Suprapubic skin (tissue), 4 donors: ENCODE results near the gene WNK4. TPM values are rescaled to one million over a fixed set of nuclear protein-coding genes. Genes with fewer than 3 reads are reported as not detected.

Source experiments
- DNase-seq, 2 donors: peaks; one replicate each; pipeline ENCODE4 v3.0.0-alpha.2; 2019; ENCODE audit warnings: low spot score in 2 of 2
- H3K27ac ChIP-seq: fragments of 200-600 bp; sonication (generic); one replicate; pipeline ENCODE4 v1.5.1; 2019
- H3K27me3 ChIP-seq: fragments of 200-600 bp; sonication (generic); one replicate; pipeline ENCODE4 v1.5.1; 2019
- H3K36me3 ChIP-seq: fragments of 200-600 bp; sonication (generic); one replicate; pipeline ENCODE4 v1.5.1; 2019
- H3K4me1 ChIP-seq: fragments of 200-600 bp; sonication (generic); one replicate; pipeline ENCODE4 v1.5.1; 2019
- H3K4me3 ChIP-seq: fragments of 200-600 bp; sonication (generic); one replicate; pipeline ENCODE4 v1.5.1; 2019; ENCODE audit warnings: mild to moderate bottlenecking
- H3K9me3 ChIP-seq: fragments of 200-600 bp; sonication (generic); one replicate; pipeline ENCODE4 v1.5.1; 2019
- CTCF ChIP-seq, 2 donors: fragments of 200-600 bp in 1 of 2; fragments of 450-650 bp in 1 of 2; sonication (generic) in 1 of 2; IDR thresholded peaks; one replicate each; pipeline ENCODE4 v1.5.1; 2016 to 2019; ENCODE audit warnings: antibody characterized with exemption in 2 of 2, mild to moderate bottlenecking in 1 of 2, moderate library complexity in 1 of 2
- EP300 ChIP-seq: sonication (generic); formaldehyde crosslinking; IDR thresholded peaks from one replicate; pipeline ENCODE4 v1.6.1; 2017; ENCODE audit warnings: antibody characterized with exemption
- POLR2A ChIP-seq, 2 donors: fragments of 450-650 bp; IDR thresholded peaks; one replicate each; pipeline ENCODE4 v1.6.1; 2017; ENCODE audit warnings: antibody characterized with exemption in 2 of 2, mild to moderate bottlenecking in 2 of 2, moderate library complexity in 2 of 2
- POLR2AphosphoS5 ChIP-seq, 3 donors: sonication (generic); formaldehyde crosslinking; IDR thresholded peaks; one replicate each; pipeline ENCODE4 v1.6.1; 2017; ENCODE audit warnings: antibody characterized with exemption in 3 of 3
- WGBS: methylation state at CpG from one replicate; pipeline ENCODE4 v1.1.5; 2018; 5-methylcytosine and 5-hydroxymethylcytosine counted together
- total RNA-seq, 4 donors: library from RNA; depleted of rRNA; stranded (reverse); fragments of >200 nt; gene quantifications; one replicate each; pipeline ENCODE4 v1.1.0, GENCODE V29; 2016

WNK4 gene
- total RNA-seq, 4 donors from 2014 or later: 0.40 to 1.1 (median 0.98) TPM; not detected in 1

- Histone ChIP-seq H3K27ac (peak overlapping the region; percentile 87), H3K4me1 (peaks cover 29% of the 10 kb centered on the region), H3K9me3 (no peaks in the 10 kb centered on the region), H3K36me3 (peaks cover 37% of the 10 kb centered on the region), H3K27me3 (no peaks in the 10 kb centered on the region), H3K4me3 (peak overlapping the region; percentile 98)
- DNase-seq: no peak
- 20% methylated on average over 5 of the region's 18 CpGs for WGBS
- TF ChIP-seq POLR2A (IDR thresholded peaks at IDR 0.05) (no peak), POLR2AphosphoS5 (IDR thresholded peaks at IDR 0.05) (no peak), CTCF (IDR thresholded peaks at IDR 0.05) (no peak), EP300 (no peak)
Observed at GRCh38 chr17:42833767-42834422, 53.5 kb downstream of the WNK4 start.

- H3K36me3 ChIP-seq: peaks cover 55% of the 10 kb centered on the region
Observed at GRCh38 chr17:42835732-42836131, 55.3 kb downstream of the WNK4 start.

GRCh38 chr17:42841975-42842685, 61.7 kb downstream of the WNK4 start:
- Histone ChIP-seq H3K36me3 (peaks cover 84% of the 10 kb centered on the region), H3K9me3 (no peaks in the 10 kb centered on the region), H3K27ac (no peak overlapping the region), H3K27me3 (no peaks in the 10 kb centered on the region), H3K4me3 (no peak overlapping the region), H3K4me1 (peaks cover 11% of the 10 kb centered on the region)
- TF ChIP-seq POLR2A (IDR thresholded peaks at IDR 0.05) (no peak), EP300 (no peak), POLR2AphosphoS5 (IDR thresholded peaks at IDR 0.05) (no peak), CTCF (IDR thresholded peaks at IDR 0.05) (no peak)
- 72% methylated on average over 11 of the region's 11 CpGs for WGBS
- no peak for DNase-seq

More at GRCh38 chr17:42835732-42836131, 55.3 kb downstream of the WNK4 start:
- TF ChIP-seq CTCF (IDR thresholded peaks at IDR 0.05) (no peak), POLR2AphosphoS5 (IDR thresholded peaks at IDR 0.05) (no peak), POLR2A (IDR thresholded peaks at IDR 0.05) (no peak), EP300 (no peak)
- Histone ChIP-seq H3K4me3 (no peak overlapping the region), H3K27me3 (no peaks in the 10 kb centered on the region), H3K27ac (no peak overlapping the region), H3K9me3 (no peaks in the 10 kb centered on the region), H3K4me1 (peaks cover 29% of the 10 kb centered on the region)
- DNase-seq: no peak
- 95% methylated on average over 6 of the region's 6 CpGs for WGBS

- Histone ChIP-seq H3K4me3 (no peak overlapping the region), H3K4me1 (peaks cover 13% of the 10 kb centered on the region), H3K27me3 (no peaks in the 10 kb centered on the region), H3K36me3 (peaks cover 71% of the 10 kb centered on the region), H3K9me3 (no peaks in the 10 kb centered on the region), H3K27ac (no peak overlapping the region)
- TF ChIP-seq POLR2AphosphoS5 (IDR thresholded peaks at IDR 0.05) (no peak), CTCF (IDR thresholded peaks at IDR 0.05) (peak; percentile 67 to 83)
- 28% methylated on average over 6 of the region's 6 CpGs for WGBS
- DNase-seq: no peak
Observed at GRCh38 chr17:42843358-42843934, 63.0 kb downstream of the WNK4 start.

- H3K9me3 ChIP-seq: no peaks in the 10 kb centered on the region
- TF ChIP-seq POLR2AphosphoS5 (IDR thresholded peaks at IDR 0.05) (no peak), CTCF (IDR thresholded peaks at IDR 0.05) (no peak), POLR2A (IDR thresholded peaks at IDR 0.05) (no peak), EP300 (no peak)
- WGBS: 52% methylated on average over 4 of the region's 4 CpGs
- H3K27ac ChIP-seq: no peak within 1 kb of the TSS
- H3K4me1 ChIP-seq: peaks cover 13% of the 10 kb centered on the region
- H3K36me3 ChIP-seq: peaks cover 63% of the 10 kb centered on the region
- H3K27me3 ChIP-seq: no peaks in the 10 kb centered on the region
- DNase-seq: no peak
- no peak within 1 kb of the TSS for H3K4me3 ChIP-seq
Observed at GRCh38 chr17:42844271-42844670, 63.9 kb downstream of the WNK4 start, which contains the start of gene AOC2. TSS of gene AOC2 (plus strand) at chr17:42844580. CDS start at chr17:42844627, 47 bp downstream.
